A549 (cell line): Measurements from ENCODE around the gene PSMD1. TPM values are rescaled to one million over a fixed set of nuclear protein-coding genes. Genes with fewer than 3 reads are reported as not detected.

Experiments used
- ATAC-seq, 2 experiments: fragments of 200-7000 bp in 1 of 2; fragments of >200 bp in 1 of 2; cut with Nextera tagmentation in 1 of 2; cut with Tn5 transposase in 1 of 2; 3 replicates each; pipeline versions ENCODE4 v1.8.0 to v1.9.1; 2018 to 2020; ENCODE audit warnings: mild to moderate bottlenecking in 1 of 2, moderate library complexity in 1 of 2
- CTCF ChIA-PET: fragments of 300-600 bp; sonication (Branson Sonifier 250); formaldehyde crosslinking; extraction: SDS; loops from one replicate; lab custom pipeline; 2021; ENCODE audit warnings: antibody characterized with exemption, inconsistent platforms; lab: Yijun Ruan, JAX
- POLR2A ChIA-PET: fragments of 350-600 bp; formaldehyde crosslinking; extraction: SDS; loops from one replicate; lab custom pipeline; 2021; ENCODE audit warnings: antibody characterized with exemption, inconsistent platforms; lab: Yijun Ruan, JAX
- DNase-seq, 2 experiments: peaks; one replicate each; pipeline versions ENCODE4 v3.0.0 to v3.0.0-alpha.2; 2011 to 2016; ENCODE audit warnings: low read depth in 1 of 2, low spot score in 1 of 2
- FAIRE-seq: peaks from 2 replicates; lab custom pipeline; 2011; peaks lifted over from hg19 to GRCh38; lab: Jason Lieb, UNC
- H3K27ac ChIP-seq, 2 experiments: fragments of >200 bp; sonication (Bioruptor Twin); formaldehyde crosslinking; 3 replicates each; pipeline ENCODE4 v1.5.1; 2016 to 2017
- H3K4me1 ChIP-seq: fragments of >200 bp; sonication (Bioruptor Twin); formaldehyde crosslinking; 3 replicates; pipeline ENCODE4 v1.6.1; 2016
- H3K4me2 ChIP-seq: fragments of >200 bp; sonication (Bioruptor Twin); formaldehyde crosslinking; 3 replicates; pipeline ENCODE4 v1.6.1; 2016
- H3K4me3 ChIP-seq: fragments of >200 bp; sonication (Bioruptor Twin); formaldehyde crosslinking; 3 replicates; pipeline ENCODE4 v1.5.1; 2016
- H3K9me3 ChIP-seq: fragments of >200 bp; sonication (Bioruptor Twin); formaldehyde crosslinking; 3 replicates; pipeline ENCODE4 v1.6.1; 2016
- BCL3 ChIP-seq: fragments of >200 bp; sonication (Bioruptor Twin); formaldehyde crosslinking; IDR thresholded peaks from 3 replicates; pipeline ENCODE4 v1.6.1; 2016
- BHLHE40 ChIP-seq: IDR thresholded peaks from 2 replicates; pipeline ENCODE4 v1.6.1; 2012; ENCODE audit warnings: low read depth, low read length, inconsistent platforms
- CEBPB ChIP-seq, 2 experiments: fragments of >200 bp in 1 of 2; sonication (Bioruptor Twin) in 1 of 2; formaldehyde crosslinking in 1 of 2; IDR thresholded peaks; 2 replicates each; pipeline ENCODE4 v1.6.1; 2012 to 2016
- EHMT2 ChIP-seq: fragments of 200-600 bp; sonication (generic); IDR thresholded peaks from 2 replicates; pipeline ENCODE4 v1.6.1; 2016; ENCODE audit warnings: antibody characterized with exemption, low read depth, mild to moderate bottlenecking, moderate library complexity
- ESRRA ChIP-seq: fragments of 150-350 bp; IDR thresholded peaks from 2 replicates; pipeline ENCODE4 v1.6.1; 2014; ENCODE audit warnings: mild to moderate bottlenecking, low read length, borderline replicate concordance
- GATA3 ChIP-seq: IDR thresholded peaks from 2 replicates; pipeline ENCODE4 v1.6.1; 2012; ENCODE audit warnings: borderline replicate concordance
- HDAC2 ChIP-seq: fragments of 200-600 bp; sonication (generic); IDR thresholded peaks from 2 replicates; pipeline ENCODE4 v1.6.1; 2016
- HES2 ChIP-seq: fragments of >200 bp; sonication (Bioruptor Twin); formaldehyde crosslinking; IDR thresholded peaks from 2 replicates; pipeline ENCODE4 v1.6.1; 2016
- HOXA7 ChIP-seq: fragments of 250-450 bp; sonication (Bioruptor Pico); IDR thresholded peaks from 2 replicates; pipeline ENCODE4 v1.5.0; 2020; ENCODE audit warnings: mild to moderate bottlenecking, moderate library complexity
- HOXB13 ChIP-seq: fragments of 250-450 bp; sonication (Bioruptor Pico); IDR thresholded peaks from 2 replicates; pipeline ENCODE4 v1.5.0; 2020; ENCODE audit warnings: low read depth, mild to moderate bottlenecking, moderate library complexity
- JUN ChIP-seq, 2 experiments: fragments of >200 bp; sonication (Bioruptor Twin); formaldehyde crosslinking; IDR thresholded peaks; 2 replicates in 1 of 2; 3 replicates in 1 of 2; pipeline ENCODE4 v1.6.1; 2016 to 2017
- KDM5A ChIP-seq: fragments of 200-600 bp; sonication (generic); IDR thresholded peaks from 2 replicates; pipeline ENCODE4 v1.6.1; 2016; ENCODE audit warnings: antibody characterized with exemption, mild to moderate bottlenecking
- MAFK ChIP-seq: fragments of 450-650 bp; IDR thresholded peaks from 2 replicates; pipeline ENCODE4 v1.6.1; 2014; ENCODE audit not compliant: partially characterized antibody
- NFE2L2 ChIP-seq: fragments of 150-350 bp; conservative IDR thresholded peaks from 2 replicates; pipeline ENCODE4 v1.6.1; 2014; ENCODE audit warnings: low read length
- NPAS2 ChIP-seq: fragments of 250-450 bp; sonication (Bioruptor Pico); IDR thresholded peaks from 2 replicates; pipeline ENCODE4 v1.8.0; 2022; ENCODE audit warnings: mild to moderate bottlenecking, moderate library complexity, borderline replicate concordance
- NR3C1 ChIP-seq: fragments of >200 bp; sonication (Bioruptor Twin); formaldehyde crosslinking; IDR thresholded peaks from 3 replicates; pipeline ENCODE4 v1.6.1; 2017
- PBX3 ChIP-seq: IDR thresholded peaks from 2 replicates; pipeline ENCODE4 v1.6.1; 2012
- PHF8 ChIP-seq: fragments of 200-600 bp; sonication (generic); IDR thresholded peaks from 2 replicates; pipeline ENCODE4 v1.6.1; 2016; ENCODE audit warnings: low read depth, mild to moderate bottlenecking, antibody characterized with exemption, moderate library complexity, borderline replicate concordance
- RAD21 ChIP-seq, 2 experiments: fragments of >200 bp in 1 of 2; sonication (Bioruptor Twin) in 1 of 2; formaldehyde crosslinking in 1 of 2; IDR thresholded peaks in 1 of 2; conservative IDR thresholded peaks in 1 of 2; 2 replicates in 1 of 2; 3 replicates in 1 of 2; pipeline ENCODE4 v1.6.1; 2012 to 2018; ENCODE audit warnings: inconsistent platforms in 1 of 2
- RCOR1 ChIP-seq: fragments of 150-350 bp; IDR thresholded peaks from 2 replicates; pipeline ENCODE4 v1.6.1; 2014; ENCODE audit warnings: antibody characterized with exemption, low read length, low read depth
- REST ChIP-seq: fragments of 200-600 bp; sonication (generic); IDR thresholded peaks from 2 replicates; pipeline ENCODE4 v1.6.1; 2016; ENCODE audit warnings: antibody characterized with exemption, mild to moderate bottlenecking, moderate library complexity
- SMC3 ChIP-seq: fragments of >200 bp; sonication (Bioruptor Twin); formaldehyde crosslinking; IDR thresholded peaks from 3 replicates; pipeline ENCODE4 v1.6.1; 2018; ENCODE audit warnings: inconsistent platforms
- USF2 ChIP-seq: fragments of 450-650 bp; IDR thresholded peaks from 2 replicates; pipeline ENCODE4 v1.6.1; 2014; ENCODE audit warnings: antibody characterized with exemption
- ZC3H11A ChIP-seq: fragments of 450-650 bp; IDR thresholded peaks from 2 replicates; pipeline ENCODE4 v1.6.1; 2014; ENCODE audit warnings: antibody characterized with exemption, mild to moderate bottlenecking
- ZFP36 ChIP-seq: fragments of 450-650 bp; IDR thresholded peaks from 2 replicates; pipeline ENCODE4 v1.6.1; 2014; ENCODE audit warnings: borderline replicate concordance; ENCODE audit not compliant: partially characterized antibody
- ZNF302 ChIP-seq: fragments of 250-450 bp; sonication (Bioruptor Pico); IDR thresholded peaks from 2 replicates; pipeline ENCODE4 v1.9.0; 2021; ENCODE audit warnings: inconsistent platforms, mild to moderate bottlenecking, moderate library complexity
- WGBS: methylation state at CpG from one replicate; pipeline ENCODE4 v1.1.6; 2017; ENCODE audit errors: missing lambda C conversion rate; 5-methylcytosine and 5-hydroxymethylcytosine counted together
- polyA plus RNA-seq, 4 experiments: library from polyadenylated mRNA; depleted of rRNA in 3 of 4; stranded (reverse); fragments of >200 nt; fragmentation: RNase III in 1 of 4; extraction: RNeasy Plus Mini Kit Qiagen cat#74134 plus additional on column Dnase treatment in 1 of 4; gene quantifications; 2 replicates in 3 of 4; 3 replicates in 1 of 4; pipeline ENCODE4 v1.2.3, GENCODE V29; 2011 to 2017

Gene PSMD1
- polyA plus RNA-seq, 2 of the 4 experiments (the other 2 are of a cell fraction): 122 to 248 TPM

GRCh38 chr2:231152800-231153557, 96.3 kb downstream of the PSMD1 start:
- ChIA-PET CTCF (no interaction called here), POLR2A (no interaction called here)
- DNase-seq (no peak), FAIRE-seq (no peak), ATAC-seq (no peak)
- no peak overlapping the region for H3K4me3 ChIP-seq
- no peaks in the 10 kb centered on the region for H3K4me1 ChIP-seq
- H3K4me2 ChIP-seq: no peak overlapping the region
- 83% methylated on average over 8 of the region's 8 CpGs for WGBS
- TF ChIP-seq MAFK: peak; percentile 47
- TF ChIP-seq RCOR1: no peak
- no peaks in the 10 kb centered on the region for H3K9me3 ChIP-seq
- H3K27ac ChIP-seq: peak overlapping the region in 1 of 2 experiments; percentile 20; a peak in 1 of 6 replicates

- Histone ChIP-seq H3K4me3 (no peak overlapping the region), H3K4me2 (no peak overlapping the region), H3K9me3 (no peaks in the 10 kb centered on the region), H3K4me1 (peaks cover 20% of the 10 kb centered on the region), H3K27ac (peak overlapping the region in 1 of 2 experiments; percentile 6; a peak in 2 of 6 replicates)
- ChIA-PET CTCF (interaction anchor here (1.3 to 1.6 kb wide), 2 partner anchors 33 to 55 kb away, joined by 3 read pairs; no protein-coding TSS in a partner anchor), POLR2A (no interaction called here)
- ATAC-seq (no peak), DNase-seq (no peak), FAIRE-seq (no peak)
- no peak for TF ChIP-seq GATA3
- TF ChIP-seq NPAS2 (CRISPR knock-in tag): no peak
- TF ChIP-seq ZFP36: no peak
- TF ChIP-seq CEBPB (IDR thresholded peaks at IDR 0.05): no peak
- TF ChIP-seq NR3C1: no peak
- no peak for TF ChIP-seq HOXB13 (CRISPR knock-in tag)
- no peak for TF ChIP-seq NFE2L2
- no peak for TF ChIP-seq RAD21 (conservative IDR thresholded peaks at IDR 0.05 in 1 of 2, IDR thresholded peaks at IDR 0.05 in 1 of 2)
- TF ChIP-seq HOXA7 (CRISPR knock-in tag): no peak
- TF ChIP-seq ZNF302 (CRISPR knock-in tag): no peak
- TF ChIP-seq JUN (IDR thresholded peaks at IDR 0.05): no peak
- no peak for TF ChIP-seq USF2
- no peak for TF ChIP-seq PHF8
Observed at GRCh38 chr2:231159306-231159705, 102.6 kb downstream of the PSMD1 start.

- ATAC-seq: no peak
- DNase-seq: no peak
- ChIA-PET POLR2A (no interaction called here), CTCF (interaction anchor here (1.3 kb wide), 1 partner anchor 32 kb away, joined by 3 read pairs; no protein-coding TSS in a partner anchor)
- no peak overlapping the region for H3K4me2 ChIP-seq
- 94% methylated on average over 5 of the region's 5 CpGs for WGBS
- peaks cover 20% of the 10 kb centered on the region for H3K4me1 ChIP-seq
- peak overlapping the region in 1 of 2 experiments; percentile 73; a peak in 2 of 6 replicates for H3K27ac ChIP-seq
- no peak overlapping the region for H3K4me3 ChIP-seq
- no peaks in the 10 kb centered on the region for H3K9me3 ChIP-seq
- no peak for FAIRE-seq
- TF ChIP-seq ESRRA (no peak), RAD21 (conservative IDR thresholded peaks at IDR 0.05 in 1 of 2, IDR thresholded peaks at IDR 0.05 in 1 of 2) (no peak), RCOR1 (no peak), KDM5A (no peak), ZFP36 (no peak), REST (no peak), HES2 (no peak), HDAC2 (no peak), EHMT2 (no peak), PBX3 (no peak), SMC3 (no peak), BCL3 (no peak), ZC3H11A (no peak), BHLHE40 (no peak)
Observed at GRCh38 chr2:231160701-231161100, 104.0 kb downstream of the PSMD1 start.
